GM23248 (cell line): ENCODE measurements around the gene OSGEP.

Experiments used
- EZH2 ChIP-seq: fragments of 200-600 bp; sonication (generic); IDR thresholded peaks from 2 replicates; pipeline ENCODE4 v1.6.1; 2018; ENCODE audit warnings: antibody characterized with exemption, mild to moderate bottlenecking; ENCODE audit not compliant: insufficient read depth, poor library complexity, severe bottlenecking
- EZH2phosphoT487 ChIP-seq: fragments of 200-600 bp; sonication (generic); IDR thresholded peaks from 2 replicates; pipeline ENCODE4 v1.6.1; 2018; ENCODE audit warnings: antibody characterized with exemption, moderate library complexity, mild to moderate bottlenecking, low read depth; ENCODE audit not compliant: insufficient read depth

DNA sequence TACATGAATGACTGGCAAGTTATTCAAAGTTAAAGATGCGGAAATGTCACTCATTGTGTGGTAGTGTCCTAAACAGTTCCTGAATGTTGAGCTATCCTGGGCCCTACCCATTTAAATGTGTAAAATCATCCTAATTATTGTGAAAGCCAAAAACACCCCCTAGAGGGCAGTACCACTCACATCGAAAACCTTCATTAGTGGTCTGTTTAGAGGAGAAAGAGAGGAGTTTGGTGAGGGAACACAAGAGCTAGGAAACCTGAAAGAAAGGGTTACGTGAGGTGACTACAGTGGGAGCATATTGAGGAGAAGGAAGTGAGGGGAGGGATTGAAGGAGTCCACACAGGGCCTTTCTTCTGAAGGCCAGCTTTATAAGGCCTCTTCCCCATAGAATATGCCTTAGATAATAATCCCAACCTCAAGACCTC lies 38.8 kb downstream of the OSGEP start:
- TF ChIP-seq EZH2 (no peak), EZH2phosphoT487 (no peak)
